ENCODE data around the gene ETS1. TPM values are rescaled to one million over a fixed set of nuclear protein-coding genes. Genes with fewer than 3 reads are reported as not detected.

Gene ETS1
- total RNA-seq, 1 donor from 2014 or later: 90.8 TPM

DNA sequence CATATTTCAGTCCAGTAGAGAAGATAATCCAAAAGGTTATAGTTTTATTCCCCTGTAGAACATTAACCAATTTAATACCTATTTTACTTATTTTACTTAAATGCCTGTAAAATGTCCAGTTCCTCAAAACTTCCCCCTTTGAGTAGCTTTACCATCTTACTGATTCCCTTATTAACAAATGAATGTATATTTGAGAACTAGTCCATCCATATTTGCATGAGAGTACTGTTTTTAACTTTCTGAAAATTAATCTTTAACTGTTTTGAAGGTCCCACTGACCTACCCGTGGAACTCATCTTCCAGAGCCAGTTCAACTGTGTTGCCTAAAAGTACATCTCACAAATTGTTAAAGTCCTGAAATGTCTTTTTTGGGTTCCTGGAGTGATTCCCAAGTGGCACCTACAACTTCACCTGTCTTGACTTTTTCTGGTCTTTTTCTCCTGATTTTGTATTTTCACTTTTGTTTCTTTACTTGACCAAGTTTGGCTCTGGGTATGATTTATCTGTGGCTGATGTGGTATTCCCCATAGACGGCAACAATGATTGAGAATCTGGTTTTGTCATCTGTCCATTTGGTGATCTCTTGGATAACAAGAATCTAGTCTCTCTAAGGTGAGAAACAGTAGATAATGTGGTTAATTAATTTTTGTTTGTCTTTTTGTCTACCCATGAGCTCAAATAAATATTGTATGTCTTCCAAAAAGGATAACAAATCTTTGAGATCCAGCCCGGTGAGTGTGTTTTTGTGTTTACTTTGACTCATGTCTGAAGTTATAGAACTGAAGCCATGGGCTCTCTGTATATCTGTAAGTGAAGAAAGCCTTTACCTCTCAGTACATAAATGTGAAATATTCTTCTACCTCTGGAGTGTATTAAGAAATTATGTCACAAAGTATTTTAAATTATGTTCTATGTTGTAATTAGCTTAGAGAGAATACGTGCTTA is 174.2 kb downstream of the ETS1 start:
- no peak for DNase-seq (ENCODE audit: low spot score)
- intact Hi-C loops (cut with DNase I): no loop called here
- no peak for ATAC-seq

DNA sequence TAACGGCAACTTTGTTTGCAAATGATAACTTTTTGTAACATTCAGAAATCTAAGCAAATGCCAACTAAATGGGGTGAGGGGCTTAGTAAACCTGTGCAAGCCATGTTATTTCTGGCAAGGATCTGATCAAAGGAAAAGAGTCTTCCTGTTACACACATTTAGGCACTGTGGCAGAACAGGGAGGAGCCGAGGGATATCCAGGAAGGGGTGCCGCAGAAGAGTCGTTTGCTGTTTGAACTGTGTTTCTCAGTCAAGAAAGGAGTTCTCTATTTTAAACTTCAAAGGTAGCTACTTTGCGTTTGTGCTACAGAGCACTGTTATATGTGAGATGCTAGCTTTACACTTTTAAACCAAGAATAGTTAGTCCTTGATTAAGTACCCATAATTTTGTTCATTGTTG is 175.5 kb downstream of the ETS1 start:
- intact Hi-C loops (cut with DNase I): no loop called here
- DNase-seq (ENCODE audit: low spot score) (no peak), ATAC-seq (no peak)

DNA sequence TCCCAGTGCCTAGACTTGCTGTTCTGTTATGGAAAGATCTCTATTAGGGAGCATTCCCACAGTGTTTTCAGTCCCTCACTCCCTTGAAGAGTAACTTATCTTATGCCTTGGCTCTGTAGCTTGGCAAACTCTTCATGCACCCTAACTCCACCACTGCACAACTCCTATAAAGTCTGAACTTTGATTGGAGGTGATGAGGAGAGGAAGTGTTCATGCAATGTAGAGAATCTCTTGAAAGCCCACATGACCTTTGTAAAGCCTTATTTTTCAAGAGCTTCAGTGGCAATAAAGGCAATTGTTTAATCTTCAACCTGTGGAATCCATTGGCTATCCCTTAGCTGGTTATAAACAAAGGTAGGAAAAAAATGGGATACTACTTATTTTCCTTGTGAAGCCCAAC is 176.2 kb downstream of the ETS1 start:
- ATAC-seq: no peak
- intact Hi-C loops (cut with DNase I): no loop called here
- no peak for DNase-seq (ENCODE audit: low spot score)

DNA sequence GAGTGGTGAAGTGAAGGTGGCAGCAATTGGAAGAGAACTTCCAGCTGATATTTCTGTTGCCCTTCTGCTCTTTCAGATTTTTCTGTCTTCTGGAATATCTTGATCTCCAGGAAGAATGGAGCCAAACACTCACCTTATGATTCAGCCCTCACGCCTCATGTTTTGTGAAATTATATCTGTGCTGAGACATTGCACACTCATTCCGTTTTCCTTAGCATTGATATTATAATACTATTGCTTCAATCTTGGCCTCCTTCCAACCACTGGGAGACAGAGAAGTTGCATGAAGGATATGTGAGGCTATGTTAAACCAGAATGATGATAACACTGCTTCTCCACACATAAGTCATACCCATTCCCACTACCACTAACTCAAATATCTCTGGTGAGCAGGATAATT is 177.9 kb downstream of the ETS1 start:
- ATAC-seq (no peak), DNase-seq (ENCODE audit: low spot score) (no peak)
- intact Hi-C loops (cut with DNase I): no loop called here

Small RNA genes lying within 50 kb of the gene (microRNA-seq; reads per million reads assigned to microRNA genes)
- not detected for gene MIR6090

Other genes with a start within 250 kb of the ETS1 start
- gene FLI1, start 106.5 kb upstream of the ETS1 start, total RNA-seq: 46.4 TPM

All from sciatic nerve (tissue), 2 donors.